Hepatocyte (in vitro differentiated cells): ENCODE measurements around the gene PCDH9. TPM values are rescaled to one million over a fixed set of nuclear protein-coding genes. Genes with fewer than 3 reads are reported as not detected.

ENCODE experiments used
- DNase-seq: peaks from one replicate; pipeline ENCODE4 v3.0.0-alpha.2; 2016; ENCODE audit warnings: low spot score
- H2AFZ ChIP-seq: fragments of 200-600 bp; sonication (generic); 2 replicates; pipeline ENCODE4 v1.6.0; 2016; ENCODE audit warnings: antibody characterized with exemption, mild to moderate bottlenecking
- H3K27ac ChIP-seq: fragments of 200-600 bp; sonication (generic); 2 replicates; pipeline ENCODE4 v1.5.1; 2016; ENCODE audit warnings: mild to moderate bottlenecking
- H3K27me3 ChIP-seq: fragments of 200-600 bp; sonication (generic); 2 replicates; pipeline ENCODE4 v1.6.1; 2016
- H3K36me3 ChIP-seq: fragments of 200-600 bp; sonication (generic); replicated peaks from 2 replicates; pipeline ENCODE4 v1.5.1; 2016; ENCODE audit warnings: low read depth; ENCODE audit not compliant: insufficient read depth
- H3K4me1 ChIP-seq: fragments of 200-600 bp; sonication (generic); 2 replicates; pipeline ENCODE4 v1.5.1; 2016; ENCODE audit warnings: mild to moderate bottlenecking, moderate library complexity; ENCODE audit not compliant: insufficient read depth
- H3K4me2 ChIP-seq: fragments of 200-600 bp; sonication (generic); 2 replicates; pipeline ENCODE4 v1.6.0; 2016
- H3K4me3 ChIP-seq: fragments of 200-600 bp; sonication (generic); 2 replicates; pipeline ENCODE4 v1.5.1; 2016; ENCODE audit warnings: mild to moderate bottlenecking
- H3K79me2 ChIP-seq: fragments of 200-600 bp; sonication (generic); 2 replicates; pipeline ENCODE4 v1.6.0; 2017; ENCODE audit warnings: mild to moderate bottlenecking
- H3K9me2 ChIP-seq: fragments of 200-600 bp; sonication (generic); replicated peaks from 2 replicates; pipeline ENCODE4 v1.6.0; 2017; ENCODE audit warnings: mild to moderate bottlenecking; ENCODE audit not compliant: insufficient read depth
- H3K9me3 ChIP-seq: fragments of 200-600 bp; sonication (generic); 2 replicates; pipeline ENCODE4 v1.5.1; 2016; ENCODE audit warnings: low read depth, mild to moderate bottlenecking
- H4K20me1 ChIP-seq: fragments of 200-600 bp; sonication (generic); 2 replicates; pipeline ENCODE4 v1.6.0; 2016; ENCODE audit warnings: mild to moderate bottlenecking; ENCODE audit not compliant: insufficient read depth, poor library complexity, severe bottlenecking
- CTCF ChIP-seq: fragments of 200-600 bp; sonication (generic); IDR thresholded peaks from 2 replicates; pipeline ENCODE4 v1.5.1; 2016; ENCODE audit warnings: antibody characterized with exemption, mild to moderate bottlenecking; ENCODE audit not compliant: poor library complexity
- EZH2 ChIP-seq: fragments of 200-600 bp; sonication (generic); IDR thresholded peaks from 2 replicates; pipeline ENCODE4 v1.6.1; 2016; ENCODE audit warnings: antibody characterized with exemption, mild to moderate bottlenecking, borderline replicate concordance
- EZH2phosphoT487 ChIP-seq: fragments of 200-600 bp; sonication (generic); IDR thresholded peaks from one replicate; pipeline ENCODE4 v1.6.1; 2018; ENCODE audit warnings: antibody characterized with exemption, mild to moderate bottlenecking, low read depth, moderate library complexity; ENCODE audit not compliant: unreplicated experiment, severe bottlenecking
- WGBS: methylation state at CpG from one replicate; pipeline ENCODE4 v1.1.6; 2016; ENCODE audit warnings: low lambda C conversion rate; ENCODE audit errors: missing lambda C conversion rate; 5-methylcytosine and 5-hydroxymethylcytosine counted together
- polyA plus RNA-seq: library from polyadenylated mRNA; unstranded; fragments of >200 nt; fragmentation: Nextera tagmentation; extraction: Ambion mirVana; gene quantifications from 2 replicates; pipeline ENCODE4 v1.2.1, GENCODE V29; 2016
- total RNA-seq: library from RNA; depleted of rRNA; stranded (reverse); fragments of >200 nt; gene quantifications from 2 replicates; pipeline ENCODE4 v1.2.3, GENCODE V29; 2014

Gene PCDH9
- total and polyA plus RNA-seq, 2 experiments from 2014 or later: 6.9 to 15.0 TPM

GRCh38 chr13:66617786-66618185 lies 612.4 kb downstream of the PCDH9 start:
- Histone ChIP-seq H3K36me3 (no peaks in the 10 kb centered on the region), H3K4me3 (no peak overlapping the region), H4K20me1 (no peaks in the 10 kb centered on the region), H3K9me3 (no peaks in the 10 kb centered on the region), H3K4me1 (no peaks in the 10 kb centered on the region), H3K27ac (no peak overlapping the region), H3K27me3 (no peaks in the 10 kb centered on the region), H3K79me2 (no peaks in the 10 kb centered on the region), H2AFZ (no peak overlapping the region), H3K4me2 (no peak overlapping the region), H3K9me2 (no peaks in the 10 kb centered on the region)
- no peak for TF ChIP-seq EZH2
- TF ChIP-seq CTCF: no peak
- no peak for DNase-seq
- 90% methylated on average over 7 of the region's 7 CpGs for WGBS

- WGBS: 94% methylated on average over 6 of the region's 6 CpGs
- Histone ChIP-seq H3K4me3 (no peak overlapping the region), H3K27me3 (no peaks in the 10 kb centered on the region), H4K20me1 (no peaks in the 10 kb centered on the region), H3K4me1 (no peaks in the 10 kb centered on the region), H2AFZ (no peak overlapping the region), H3K27ac (no peak overlapping the region), H3K9me2 (no peaks in the 10 kb centered on the region), H3K9me3 (no peaks in the 10 kb centered on the region), H3K36me3 (no peaks in the 10 kb centered on the region), H3K79me2 (no peaks in the 10 kb centered on the region), H3K4me2 (no peak overlapping the region)
- DNase-seq: no peak
- no peak for TF ChIP-seq EZH2
- no peak for TF ChIP-seq CTCF
- no peak for TF ChIP-seq EZH2phosphoT487
Observed at GRCh38 chr13:66612983-66613382, 617.2 kb downstream of the PCDH9 start.

GRCh38 chr13:66586489-66586888 lies 643.6 kb downstream of the PCDH9 start:
- H3K36me3 ChIP-seq: no peaks in the 10 kb centered on the region
- no peaks in the 10 kb centered on the region for H3K9me3 ChIP-seq
- no peak overlapping the region for H2AFZ ChIP-seq
- DNase-seq: no peak
- H3K4me3 ChIP-seq: no peak overlapping the region
- no peaks in the 10 kb centered on the region for H4K20me1 ChIP-seq
- H3K4me2 ChIP-seq: no peak overlapping the region
- H3K4me1 ChIP-seq: no peaks in the 10 kb centered on the region
- no peaks in the 10 kb centered on the region for H3K79me2 ChIP-seq
- H3K27me3 ChIP-seq: no peaks in the 10 kb centered on the region
- TF ChIP-seq EZH2phosphoT487 (no peak), EZH2 (no peak), CTCF (no peak)
- no peaks in the 10 kb centered on the region for H3K9me2 ChIP-seq
- H3K27ac ChIP-seq: no peak overlapping the region
- WGBS: 66% methylated on average over 3 of the region's 3 CpGs

- no peak overlapping the region for H2AFZ ChIP-seq
- 85% methylated on average over 1 of the region's 1 CpG for WGBS
- no peaks in the 10 kb centered on the region for H3K9me2 ChIP-seq
- TF ChIP-seq CTCF: no peak
- no peak for TF ChIP-seq EZH2
- no peak for TF ChIP-seq EZH2phosphoT487
- no peaks in the 10 kb centered on the region for H3K4me1 ChIP-seq
- no peaks in the 10 kb centered on the region for H4K20me1 ChIP-seq
- no peaks in the 10 kb centered on the region for H3K27me3 ChIP-seq
- no peaks in the 10 kb centered on the region for H3K9me3 ChIP-seq
- DNase-seq: no peak
- H3K27ac ChIP-seq: no peak overlapping the region
- no peak overlapping the region for H3K4me3 ChIP-seq
- no peak overlapping the region for H3K4me2 ChIP-seq
- no peaks in the 10 kb centered on the region for H3K79me2 ChIP-seq
- H3K36me3 ChIP-seq: no peaks in the 10 kb centered on the region
Observed at GRCh38 chr13:66585669-66586203, 644.4 kb downstream of the PCDH9 start.
